Ectodermal cell (in vitro differentiated cells): ENCODE measurements around the gene WDR12.
"Not testable (repeated sequence)": the region's sequence is repeated elsewhere in the genome, so short reads cannot be mapped to it uniquely, and the experiment has no call there.

Source experiments
- H3K27ac ChIP-seq: 2 replicates; pipeline ENCODE4 v1.7.0; 2013; ENCODE audit warnings: mild to moderate bottlenecking, low read depth, low read length; ENCODE audit not compliant: insufficient read depth, poor library complexity, severe bottlenecking
- H3K27me3 ChIP-seq: 2 replicates; pipeline ENCODE4 v1.7.0; 2013; ENCODE audit warnings: mild to moderate bottlenecking, low read length; ENCODE audit not compliant: insufficient read depth, control insufficient read depth, poor library complexity, severe bottlenecking
- H3K36me3 ChIP-seq: one replicate; pipeline ENCODE4 v1.7.0; 2013; ENCODE audit warnings: low read length; ENCODE audit not compliant: control insufficient read depth, insufficient read depth
- H3K4me1 ChIP-seq: one replicate; pipeline ENCODE4 v1.7.0; 2013; ENCODE audit warnings: low read length; ENCODE audit not compliant: control insufficient read depth, insufficient read depth
- H3K4me3 ChIP-seq: 2 replicates; pipeline ENCODE4 v1.7.0; 2013; ENCODE audit warnings: low read depth, low read length, control low read depth; ENCODE audit not compliant: insufficient read depth
- H3K9me3 ChIP-seq: 2 replicates; pipeline ENCODE4 v1.7.0; 2013; ENCODE audit warnings: mild to moderate bottlenecking, low read length, moderate library complexity; ENCODE audit not compliant: control insufficient read depth
- WGBS, 2 experiments: methylation state at CpG; one replicate each; pipeline ENCODE4 v1.1.7; 2013; ENCODE audit warnings: missing lambda C conversion rate in 2 of 2; 5-methylcytosine and 5-hydroxymethylcytosine counted together

The WDR12 gene

DNA sequence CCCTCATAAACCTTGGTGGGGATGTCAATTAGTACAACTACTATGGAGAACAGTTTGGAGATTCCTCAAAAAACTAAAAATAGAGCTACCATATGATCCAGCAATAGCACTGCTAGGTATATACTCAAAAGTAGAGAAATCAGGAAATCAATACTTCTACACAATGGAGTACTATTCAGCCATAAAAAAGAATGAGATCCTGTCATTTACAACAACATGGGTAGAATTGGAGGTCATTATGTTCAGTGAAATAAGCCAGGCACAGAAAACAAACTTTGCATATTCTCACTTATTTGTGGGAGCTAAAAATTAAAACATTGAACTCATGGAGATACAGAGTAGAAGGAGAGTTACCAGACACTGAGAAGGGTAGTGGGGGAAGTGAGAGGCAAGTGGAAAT lies 6.0 kb downstream of the WDR12 start:
- H3K4me3 ChIP-seq, H3K27me3 ChIP-seq, H3K27ac ChIP-seq, H3K4me1 ChIP-seq, H3K9me3 ChIP-seq: not testable (repeated sequence)
- H3K36me3 ChIP-seq, result peaks cover 12% of the 10 kb centered on the region

DNA sequence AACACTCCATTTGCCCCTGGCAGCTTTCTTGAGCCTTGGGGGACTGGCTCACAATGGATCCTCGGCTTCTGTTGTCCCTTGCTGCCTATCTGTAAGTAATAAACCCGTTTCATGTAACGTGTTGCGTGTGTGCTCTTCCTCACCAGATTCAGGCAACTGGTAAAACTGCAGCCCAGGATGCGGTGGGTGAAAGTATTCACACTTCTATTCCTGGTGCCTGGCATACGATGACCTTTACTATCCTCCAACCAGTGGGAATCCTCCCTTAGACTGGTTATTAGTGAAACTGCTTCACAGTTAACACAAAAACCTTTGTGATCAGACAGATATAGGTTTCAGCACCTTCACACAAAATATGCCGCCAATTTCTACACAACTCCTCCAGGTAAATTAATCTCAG lies 26.3 kb downstream of the WDR12 start:
- no peaks in the 10 kb centered on the region for H3K9me3 ChIP-seq
- H3K36me3 ChIP-seq, result peaks cover 38% of the 10 kb centered on the region
- no peaks in the 10 kb centered on the region for H3K27me3 ChIP-seq
- no peaks in the 10 kb centered on the region for H3K4me1 ChIP-seq
- WGBS, 2 experiments, result 95 to 97% methylated on average over 6 to 7 of the region's 7 CpGs
- H3K4me3 ChIP-seq, result no peak overlapping the region
- H3K27ac ChIP-seq, result no peak overlapping the region

GRCh38 chr2:202883987-202884675 lies 27.3 kb downstream of the WDR12 start:
- Histone ChIP-seq H3K27ac (no peak overlapping the region), H3K36me3 (peaks cover 31% of the 10 kb centered on the region), H3K9me3 (no peaks in the 10 kb centered on the region), H3K4me3 (no peak overlapping the region), H3K4me1 (no peaks in the 10 kb centered on the region), H3K27me3 (no peaks in the 10 kb centered on the region)
- 93 to 94% methylated on average over 4 to 5 of the region's 5 CpGs for WGBS, 2 experiments

DNA sequence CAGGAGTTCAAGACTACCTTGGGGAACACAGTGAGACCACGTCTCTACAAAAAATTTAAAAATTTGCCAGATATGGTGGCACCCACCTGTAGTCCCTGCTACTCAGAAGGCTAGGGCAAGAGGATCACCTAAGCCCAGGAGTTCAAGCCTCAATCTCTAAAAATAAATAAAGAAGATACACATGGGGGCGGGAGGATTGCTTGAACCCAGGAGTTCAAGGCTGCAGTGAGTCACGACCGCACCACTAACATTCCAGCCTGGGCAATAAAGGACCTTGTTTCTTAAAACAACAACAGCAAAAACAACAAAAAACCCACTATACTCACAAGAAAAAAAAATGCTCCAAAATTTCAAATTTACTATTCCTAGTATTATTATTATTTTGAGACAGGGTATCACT lies 29.9 kb downstream of the WDR12 start:
- H3K4me1 ChIP-seq, result no peaks in the 10 kb centered on the region
- H3K27ac ChIP-seq, result no peak overlapping the region
- H3K36me3 ChIP-seq, result peaks cover 31% of the 10 kb centered on the region
- 85 to 97% methylated on average over 4 of the region's 4 CpGs for WGBS, 2 experiments
- H3K4me3 ChIP-seq, result no peak overlapping the region
- no peaks in the 10 kb centered on the region for H3K27me3 ChIP-seq
- no peaks in the 10 kb centered on the region for H3K9me3 ChIP-seq

GRCh38 chr2:202877699-202878098 lies 33.8 kb downstream of the WDR12 start:
- WGBS, 2 experiments, result 88 to 97% methylated on average over 2 of the region's 2 CpGs

GRCh38 chr2:202871300-202872141 lies 40.0 kb downstream of the WDR12 start, which contains the start of gene ICA1L:
Gene ICA1L, minus strand, starts transcription at chr2:202871766. Its CDS starts 42,757 bp downstream, at chr2:202829009.
- WGBS, 2 experiments, result 0 to 1% methylated on average over 93 of the region's 93 CpGs
- H3K27me3 ChIP-seq, result peaks cover 15% of the 10 kb centered on the region
- H3K4me3 ChIP-seq, result peak within 1 kb of the TSS; percentile 76

More at GRCh38 chr2:202877699-202878098, 33.8 kb downstream of the WDR12 start:
- H3K27ac ChIP-seq, result no peak overlapping the region
- H3K4me3 ChIP-seq, result no peak overlapping the region
- H3K36me3 ChIP-seq, result peaks cover 14% of the 10 kb centered on the region
- peaks cover 7% of the 10 kb centered on the region for H3K27me3 ChIP-seq
- no peaks in the 10 kb centered on the region for H3K9me3 ChIP-seq
- no peaks in the 10 kb centered on the region for H3K4me1 ChIP-seq

DNA sequence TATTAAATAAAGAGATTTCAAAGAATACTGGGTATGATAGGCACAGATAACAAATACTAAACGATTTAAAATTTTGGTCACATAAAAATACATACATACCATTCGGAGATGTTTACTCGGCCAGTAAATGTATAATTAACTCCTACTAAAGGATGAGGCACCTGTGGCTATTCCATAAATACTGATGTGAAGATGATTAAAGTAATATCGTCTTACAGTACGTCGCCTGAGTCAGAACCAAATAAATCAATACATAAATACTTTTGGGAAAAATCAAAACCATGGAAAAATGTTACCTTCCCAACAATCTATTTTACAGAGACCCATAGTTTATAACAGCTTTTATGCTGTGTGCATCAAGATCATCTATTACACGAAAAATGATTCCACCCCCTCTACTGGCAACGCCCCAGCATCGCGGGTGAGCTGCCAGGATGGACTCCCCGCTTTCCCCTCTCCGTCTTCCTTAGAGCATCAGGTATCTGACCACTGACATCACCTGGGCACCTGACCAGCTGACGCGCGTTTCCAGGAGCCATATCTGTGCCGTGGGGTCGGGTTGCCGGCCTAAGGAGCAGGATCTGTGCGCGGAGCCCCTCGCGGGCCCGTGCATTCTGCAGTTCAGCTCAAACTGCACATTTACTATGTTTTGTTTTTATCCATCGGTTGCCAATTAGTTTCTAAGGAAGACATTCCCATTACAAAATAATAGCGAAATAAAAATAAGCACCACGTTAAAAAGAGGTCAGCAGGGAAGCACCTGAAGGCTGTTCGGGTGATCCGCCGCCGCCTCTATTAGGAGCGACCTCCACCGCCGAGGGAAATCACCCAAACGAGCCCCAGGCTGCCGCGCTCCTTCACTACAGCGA lies 40.8 kb downstream of the WDR12 start:
- Histone ChIP-seq H3K4me1 (no peaks in the 10 kb centered on the region), H3K27ac (no peak overlapping the region), H3K27me3 (peaks cover 15% of the 10 kb centered on the region), H3K9me3 (no peaks in the 10 kb centered on the region), H3K4me3 (peak overlapping the region; percentile 76), H3K36me3 (no peaks in the 10 kb centered on the region)
- 12 to 15% methylated on average over 36 to 37 of the region's 37 CpGs for WGBS, 2 experiments

More at GRCh38 chr2:202871300-202872141, 40.0 kb downstream of the WDR12 start, which contains the start of gene ICA1L:
- Histone ChIP-seq H3K27ac (no peak within 1 kb of the TSS), H3K9me3 (no peaks in the 10 kb centered on the region), H3K4me1 (no peaks in the 10 kb centered on the region), H3K36me3 (no peaks in the 10 kb centered on the region)

- 95 to 100% methylated on average over 2 to 3 of the region's 3 CpGs for WGBS, 2 experiments
- Histone ChIP-seq H3K27ac (no peak overlapping the region), H3K4me1 (no peaks in the 10 kb centered on the region), H3K27me3 (no peaks in the 10 kb centered on the region), H3K36me3 (no peaks in the 10 kb centered on the region), H3K9me3 (no peaks in the 10 kb centered on the region), H3K4me3 (no peak overlapping the region)
These were observed 49.5 kb downstream of the WDR12 start for GRCh38 chr2:202861987-202862386.

DNA sequence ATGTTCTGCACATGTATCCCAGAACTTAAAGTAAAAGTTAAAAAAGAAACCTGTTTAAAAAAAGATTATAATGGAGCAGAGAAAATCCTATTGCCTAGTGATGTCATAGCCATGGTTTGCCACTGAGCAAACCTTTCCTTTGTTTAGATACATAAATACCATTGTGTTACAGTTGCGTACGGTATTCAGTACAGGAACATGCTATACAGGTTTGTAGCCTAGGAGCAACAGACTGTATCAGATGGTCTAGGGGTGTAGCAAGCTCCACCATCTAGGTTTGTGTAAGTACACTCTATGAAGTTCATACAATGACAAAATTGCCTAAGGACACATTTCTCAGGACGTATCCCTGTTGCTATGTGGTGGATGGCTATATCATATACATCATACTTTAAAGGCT lies 52.9 kb downstream of the WDR12 start:
- WGBS, 2 experiments, result 77 to 82% methylated on average over 2 of the region's 3 CpGs

GRCh38 chr2:202849343-202849742 lies 62.1 kb downstream of the WDR12 start:
- 55 to 63% methylated on average over 3 of the region's 3 CpGs for WGBS, 2 experiments

More for the DNA sequence above, 52.9 kb downstream of the WDR12 start:
- Histone ChIP-seq H3K9me3 (no peaks in the 10 kb centered on the region), H3K4me1 (no peaks in the 10 kb centered on the region), H3K27me3 (no peaks in the 10 kb centered on the region), H3K4me3 (no peak overlapping the region), H3K36me3 (no peaks in the 10 kb centered on the region), H3K27ac (no peak overlapping the region)

More at GRCh38 chr2:202849343-202849742, 62.1 kb downstream of the WDR12 start:
- H3K4me1 ChIP-seq, H3K27me3 ChIP-seq, H3K36me3 ChIP-seq, H3K4me3 ChIP-seq, H3K27ac ChIP-seq, H3K9me3 ChIP-seq: not testable (repeated sequence)
